ENCODE data around the gene HEATR5A. TPM values are rescaled to one million over a fixed set of nuclear protein-coding genes. Genes with fewer than 3 reads are reported as not detected.

The HEATR5A gene
- total and polyA plus RNA-seq, 9 of the 15 experiments (the other 6 are each of a cell fraction or from before 2014, with no cell fraction given), result 8.0 to 50.9 (median 23.0) TPM

DNA sequence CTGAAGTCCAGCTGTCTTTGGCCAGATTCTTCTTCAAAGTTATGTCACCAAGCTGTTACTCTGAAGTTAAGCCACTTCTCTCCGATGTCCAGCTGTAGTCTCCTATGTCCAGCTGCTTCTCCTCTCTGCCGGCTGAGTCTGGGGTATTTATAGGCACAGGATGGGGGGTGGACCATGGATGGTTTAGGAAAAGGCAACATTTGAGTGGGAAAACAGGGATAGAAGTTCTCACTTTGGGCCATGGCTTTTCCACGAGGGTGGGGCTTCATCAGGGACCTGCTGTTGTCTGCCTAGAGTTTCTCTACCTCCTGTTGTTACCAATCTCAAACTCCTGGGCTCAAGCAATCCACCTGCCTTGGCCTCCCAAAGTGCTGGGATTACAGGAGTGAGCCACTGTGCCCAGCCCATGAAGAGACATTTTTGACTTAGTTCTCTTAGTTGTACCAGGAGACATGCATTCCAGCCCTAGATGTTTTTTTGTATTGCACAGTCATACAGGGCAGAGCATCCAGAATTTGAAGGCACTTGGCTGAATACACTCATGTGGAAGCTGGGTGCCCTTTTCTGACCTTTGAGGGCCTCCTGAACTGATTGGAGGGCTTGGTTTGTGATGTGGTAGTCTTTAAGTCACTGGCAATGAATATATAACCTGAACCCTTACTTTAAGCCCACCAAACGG, 132.9 kb downstream of the HEATR5A start:
- Histone ChIP-seq H3K9me3 (replicated peaks; ENCODE audit: control insufficient read depth, insufficient read depth, low read depth, low read length) (no peaks in the 10 kb centered on the region), H3K27ac (ENCODE audit: extremely low read depth, low read depth, low read length) (no peak overlapping the region), H3K4me2 (ENCODE audit: insufficient read depth, low read length) (no peak overlapping the region), H3K4me3 (no peak overlapping the region), H4K20me1 (replicated peaks; ENCODE audit: control insufficient read depth, insufficient read depth, low read length) (no peaks in the 10 kb centered on the region), H3K9ac (ENCODE audit: insufficient read depth in 1 of 2, low read depth in 2 of 2, low read length in 2 of 2) (no peak overlapping the region), H3K79me2 (ENCODE audit: control insufficient read depth, insufficient read depth, low read length) (no peaks in the 10 kb centered on the region), H3K36me3 (ENCODE audit: control insufficient read depth, insufficient read depth, low read length) (no peaks in the 10 kb centered on the region), H3K27me3 (ENCODE audit: control insufficient read depth in 2 of 2, insufficient read depth in 2 of 2, low read length in 2 of 2) (no peaks in the 10 kb centered on the region), H3K4me1 (replicated peaks in 1 of 2; ENCODE audit: control insufficient read depth in 2 of 2, insufficient read depth in 2 of 2, low read length in 2 of 2) (no peaks in the 10 kb centered on the region; a peak in 1 of 5 replicates), H2AFZ (ENCODE audit: low read depth, low read length) (no peak overlapping the region), H3K9me1 (ENCODE audit: control insufficient read depth, insufficient read depth, low read length) (no peaks in the 10 kb centered on the region)
- WGBS (ENCODE audit: insufficient coverage, low coverage, missing lambda C conversion rate), result 37% methylated on average over 4 of the region's 4 CpGs
- intact Hi-C loops (cut with micrococcal nuclease), result no loop called here
- TF ChIP-seq SPI1 (IDR thresholded peaks at IDR 0.05; ENCODE audit: borderline replicate concordance, low read depth, low read length) (no peak), TFE3 (CRISPR knock-in tag; IDR thresholded peaks at IDR 0.05) (no peak), DMBX1 (CRISPR knock-in tag; IDR thresholded peaks at IDR 0.05; ENCODE audit: borderline replicate concordance) (no peak), PCBP2 (IDR thresholded peaks at IDR 0.05; ENCODE audit: low read depth, low read length, poor library complexity, severe bottlenecking) (no peak), MED1 (CRISPR knock-in tag; IDR thresholded peaks at IDR 0.05; ENCODE audit: borderline replicate concordance) (no peak), MAFK (IDR thresholded peaks at IDR 0.05; ENCODE audit: low read length) (no peak), U2AF1 (optimal IDR thresholded peaks at IDR 0.05; ENCODE audit: low read depth, low read length) (no peak)
- FAIRE-seq, result no peak
- ATAC-seq, result no peak
- in situ Hi-C loops (cut with MboI), result no loop called here
- POLR2A ChIA-PET, result interaction anchor here (0.7 kb wide), 1 partner anchor 372 kb away, joined by 3 read pairs; no protein-coding TSS in a partner anchor
- CTCF ChIA-PET (ENCODE audit: low intra/inter-chr PET ratio), result no interaction called here
- no TSS peak for BruUV-seq (replicated peaks)
- DNase-seq (ENCODE audit: extremely low read depth in 1 of 4, low spot score in 3 of 4), result no peak
